IPS DF 6.9 (cell line): ENCODE measurements around the gene SLC24A3.

ENCODE experiments used
- DNase-seq: peaks from one replicate; pipeline ENCODE4 v3.0.0-alpha.2; 2013; ENCODE audit warnings: low read depth, low spot score
- H3K27ac ChIP-seq: one replicate; pipeline ENCODE4 v1.5.1; 2013; ENCODE audit warnings: low read length, control low read depth
- H3K27me3 ChIP-seq: 2 replicates; pipeline ENCODE4 v1.6.1; 2013; ENCODE audit warnings: mild to moderate bottlenecking, low read length; ENCODE audit not compliant: control insufficient read depth, insufficient read depth
- H3K36me3 ChIP-seq: 2 replicates; pipeline ENCODE4 v1.6.1; 2013; ENCODE audit warnings: low read length; ENCODE audit not compliant: control insufficient read depth, insufficient read depth
- H3K4me1 ChIP-seq: 2 replicates; pipeline ENCODE4 v1.6.1; 2013; ENCODE audit warnings: low read length; ENCODE audit not compliant: control insufficient read depth, insufficient read depth
- H3K4me3 ChIP-seq: 2 replicates; pipeline ENCODE4 v1.5.1; 2013; ENCODE audit warnings: mild to moderate bottlenecking, low read length
- H3K9me3 ChIP-seq: 2 replicates; pipeline ENCODE4 v1.6.1; 2013; ENCODE audit warnings: low read length, inconsistent platforms; ENCODE audit not compliant: control insufficient read depth, insufficient read depth
- WGBS: extraction: QIAGEN DNeasy Blood & Tissue Kit; methylation state at CpG from one replicate; pipeline ENCODE4 v1.1.7; 2013; ENCODE audit warnings: mixed read lengths, missing lambda C conversion rate; ENCODE audit not compliant: insufficient read length, insufficient coverage; 5-methylcytosine and 5-hydroxymethylcytosine counted together

Gene SLC24A3

GRCh38 chr20:19338960-19339359 lies 126.5 kb downstream of the SLC24A3 start:
- Histone ChIP-seq H3K4me1 (no peaks in the 10 kb centered on the region), H3K9me3 (no peaks in the 10 kb centered on the region), H3K27me3 (no peaks in the 10 kb centered on the region), H3K4me3 (no peak overlapping the region), H3K36me3 (no peaks in the 10 kb centered on the region), H3K27ac (no peak overlapping the region)
- whole genome bisulfite sequencing = no CpG with 5 or more reads among the region's 6 CpGs
- no peak for DNase-seq

DNA sequence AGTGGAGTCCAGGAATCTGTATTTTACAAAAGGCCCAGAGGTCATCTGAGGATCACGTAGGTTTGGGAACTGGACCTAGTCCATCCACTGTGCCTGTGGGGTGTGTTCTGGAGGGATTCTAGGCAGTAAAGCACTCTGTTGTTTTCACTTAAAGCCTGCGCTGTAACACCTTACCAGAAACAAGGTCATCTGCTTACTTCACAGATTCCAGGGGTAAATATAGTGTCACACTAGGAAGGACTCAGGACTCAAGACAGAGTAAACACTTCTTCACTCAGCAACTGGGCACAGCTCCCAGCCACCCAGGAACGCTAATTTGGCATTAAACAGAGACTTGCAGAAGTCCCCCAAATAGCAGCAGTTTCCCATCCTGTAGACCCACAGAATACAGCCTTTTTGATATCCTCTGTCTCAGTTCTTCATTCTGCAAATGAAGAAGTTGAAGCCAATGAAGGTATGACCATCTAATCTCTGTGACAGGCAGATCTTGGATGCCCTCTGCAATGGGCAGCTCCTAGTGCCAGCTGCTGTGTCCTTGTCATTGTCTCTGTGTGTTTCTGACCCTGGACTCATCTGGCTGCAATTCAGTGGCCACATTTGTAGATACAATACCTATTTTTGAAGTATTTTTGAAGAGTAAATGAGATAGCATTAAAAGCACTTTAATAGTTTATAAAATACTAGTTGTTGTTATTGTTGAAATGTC lies 129.1 kb downstream of the SLC24A3 start:
- H3K4me3 ChIP-seq = no peak overlapping the region
- DNase-seq = no peak
- no peak overlapping the region for H3K27ac ChIP-seq
- no peaks in the 10 kb centered on the region for H3K36me3 ChIP-seq
- no CpG with 5 or more reads among the region's 3 CpGs for WGBS
- H3K27me3 ChIP-seq = no peaks in the 10 kb centered on the region
- no peaks in the 10 kb centered on the region for H3K9me3 ChIP-seq
- no peaks in the 10 kb centered on the region for H3K4me1 ChIP-seq

GRCh38 chr20:19344341-19344740 lies 131.9 kb downstream of the SLC24A3 start:
- H3K27ac ChIP-seq = no peak overlapping the region
- H3K4me1 ChIP-seq = no peaks in the 10 kb centered on the region
- no peaks in the 10 kb centered on the region for H3K9me3 ChIP-seq
- DNase-seq = no peak
- H3K4me3 ChIP-seq = no peak overlapping the region
- WGBS = no CpG with 5 or more reads among the region's 2 CpGs
- no peaks in the 10 kb centered on the region for H3K36me3 ChIP-seq
- H3K27me3 ChIP-seq = no peaks in the 10 kb centered on the region

DNA sequence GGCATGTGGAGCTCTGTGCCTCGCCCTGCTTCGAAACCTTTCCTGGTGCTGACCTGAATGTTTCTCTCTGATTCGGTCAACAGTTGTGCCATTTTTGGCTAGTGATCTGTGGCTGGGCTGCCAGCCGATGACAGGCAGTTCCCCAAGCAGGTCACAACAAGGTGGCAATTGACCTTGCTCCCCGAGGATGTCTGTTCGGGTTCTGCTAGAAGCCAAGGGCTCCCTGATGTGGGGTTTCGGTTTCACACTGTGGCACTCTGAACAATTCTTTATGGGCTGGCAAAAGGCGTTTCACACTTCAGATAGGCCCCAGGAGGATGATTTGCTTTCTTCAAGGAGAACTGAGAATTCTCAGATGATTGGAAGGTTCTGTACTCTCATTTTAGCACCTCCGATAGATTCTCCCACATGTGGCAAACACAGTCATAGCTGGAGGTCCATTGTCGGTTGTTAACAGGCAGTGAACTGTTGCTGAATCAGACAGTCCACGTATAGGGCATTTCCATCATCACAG lies 135.6 kb downstream of the SLC24A3 start:
- H3K4me1 ChIP-seq = no peaks in the 10 kb centered on the region
- no peaks in the 10 kb centered on the region for H3K36me3 ChIP-seq
- no peaks in the 10 kb centered on the region for H3K9me3 ChIP-seq
- WGBS = no CpG with 5 or more reads among the region's 11 CpGs
- no peak overlapping the region for H3K27ac ChIP-seq
- DNase-seq = no peak
- no peak overlapping the region for H3K4me3 ChIP-seq
- no peaks in the 10 kb centered on the region for H3K27me3 ChIP-seq

- Histone ChIP-seq H3K27ac (no peak overlapping the region), H3K9me3 (no peaks in the 10 kb centered on the region), H3K4me1 (no peaks in the 10 kb centered on the region), H3K36me3 (no peaks in the 10 kb centered on the region), H3K27me3 (no peaks in the 10 kb centered on the region; the same call in 1 of the 2 replicates), H3K4me3 (no peak overlapping the region)
- DNase-seq = no peak
- no CpG with 5 or more reads among the region's 3 CpGs for WGBS
Measured at GRCh38 chr20:19348582-19348981, 136.1 kb downstream of the SLC24A3 start.

DNA sequence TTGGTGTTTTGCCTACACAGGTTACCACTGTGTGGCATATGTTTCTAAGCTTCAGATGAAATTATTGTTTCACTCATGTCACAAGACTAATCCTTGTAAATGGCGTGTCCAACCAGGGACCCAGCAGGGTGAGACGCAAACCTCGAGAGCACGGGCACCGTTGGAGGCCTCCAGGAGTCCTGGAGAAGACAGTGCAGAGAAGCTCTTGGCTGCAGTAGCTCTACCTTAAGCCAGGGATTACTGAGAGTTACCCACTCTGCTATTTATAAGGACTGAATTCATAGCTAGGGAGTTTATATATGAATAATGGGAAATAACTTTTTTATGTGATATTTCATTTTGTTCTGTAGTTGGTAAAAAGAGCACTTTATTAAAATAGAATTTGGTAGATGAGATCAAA lies 137.4 kb downstream of the SLC24A3 start:
- Histone ChIP-seq H3K4me3 (no peak overlapping the region), H3K36me3 (no peaks in the 10 kb centered on the region), H3K27ac (no peak overlapping the region), H3K27me3 (no peaks in the 10 kb centered on the region; the same call in 1 of the 2 replicates), H3K4me1 (no peaks in the 10 kb centered on the region), H3K9me3 (no peaks in the 10 kb centered on the region)
- no CpG with 5 or more reads among the region's 5 CpGs for WGBS
- DNase-seq = no peak

GRCh38 chr20:19351542-19351941 lies 139.1 kb downstream of the SLC24A3 start:
- Histone ChIP-seq H3K4me3 (no peak overlapping the region), H3K27me3 (no peaks in the 10 kb centered on the region; the same call in 1 of the 2 replicates), H3K27ac (no peak overlapping the region), H3K4me1 (no peaks in the 10 kb centered on the region), H3K9me3 (no peaks in the 10 kb centered on the region), H3K36me3 (no peaks in the 10 kb centered on the region)
- no CpG with 5 or more reads among the region's 2 CpGs for WGBS
- DNase-seq = no peak

DNA sequence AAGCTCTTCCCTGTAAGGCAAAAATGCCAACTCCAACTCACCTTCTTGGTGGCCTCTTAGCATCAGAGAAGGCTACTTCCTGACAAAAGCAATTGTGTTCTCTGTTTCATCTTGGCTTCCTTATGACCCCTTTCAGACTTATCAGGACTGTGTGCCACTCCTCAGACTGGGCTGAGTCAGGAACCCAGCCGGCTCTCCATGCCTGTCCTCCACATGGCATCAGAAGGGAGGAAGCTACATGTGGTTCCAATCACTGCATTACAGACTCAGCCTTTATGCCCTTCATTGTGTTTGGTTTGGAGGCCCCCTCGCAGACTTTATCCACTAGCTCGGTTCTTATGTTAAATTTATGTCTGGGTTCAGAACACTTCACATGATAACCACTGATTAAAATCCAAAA lies 142.5 kb downstream of the SLC24A3 start:
- Histone ChIP-seq H3K27me3 (no peaks in the 10 kb centered on the region; the same call in 1 of the 2 replicates), H3K27ac (no peak overlapping the region), H3K4me3 (no peak overlapping the region), H3K36me3 (no peaks in the 10 kb centered on the region), H3K4me1 (no peaks in the 10 kb centered on the region), H3K9me3 (no peaks in the 10 kb centered on the region)
- no CpG with 5 or more reads among the region's 3 CpGs for WGBS
- DNase-seq = no peak

GRCh38 chr20:19361790-19362189 lies 149.3 kb downstream of the SLC24A3 start:
- WGBS = no CpG with 5 or more reads among the region's 3 CpGs
- Histone ChIP-seq H3K4me3 (no peak overlapping the region), H3K9me3 (no peaks in the 10 kb centered on the region), H3K27ac (no peak overlapping the region), H3K27me3 (no peaks in the 10 kb centered on the region), H3K36me3 (no peaks in the 10 kb centered on the region), H3K4me1 (no peaks in the 10 kb centered on the region)
- no peak for DNase-seq

- no peaks in the 10 kb centered on the region for H3K4me1 ChIP-seq
- no peak overlapping the region for H3K27ac ChIP-seq
- no peaks in the 10 kb centered on the region for H3K36me3 ChIP-seq
- DNase-seq = no peak
- no peaks in the 10 kb centered on the region for H3K27me3 ChIP-seq
- no CpG with 5 or more reads among the region's 4 CpGs for WGBS
- H3K9me3 ChIP-seq = no peaks in the 10 kb centered on the region
- no peak overlapping the region for H3K4me3 ChIP-seq
Measured at GRCh38 chr20:19363476-19363875, 151.0 kb downstream of the SLC24A3 start.

- H3K27ac ChIP-seq = no peak overlapping the region
- no peaks in the 10 kb centered on the region for H3K36me3 ChIP-seq
- H3K9me3 ChIP-seq = no peaks in the 10 kb centered on the region
- DNase-seq = no peak
- no peak overlapping the region for H3K4me3 ChIP-seq
- no peaks in the 10 kb centered on the region for H3K27me3 ChIP-seq
- no CpG with 5 or more reads among the region's 2 CpGs for WGBS
- no peaks in the 10 kb centered on the region for H3K4me1 ChIP-seq
Measured at GRCh38 chr20:19367591-19367990, 155.1 kb downstream of the SLC24A3 start.
